ENCODE results near the gene BICD1.
A peak's percentile ranks its signal among the peaks of the same experiment; 100 is the strongest.

The BICD1 gene

GRCh38 chr12:32197421-32197820 is 90.8 kb downstream of the BICD1 start:
- peaks cover 14% of the 10 kb centered on the region for H3K4me1 Mint-ChIP-seq
- peaks cover 53% of the 10 kb centered on the region for H3K36me3 Mint-ChIP-seq (ENCODE audit: low read depth)
- H3K27ac Mint-ChIP-seq = peak overlapping the region in 1 of 3 experiments; percentile 19
- TF ChIP-seq CTCF (IDR thresholded peaks at IDR 0.05; ENCODE audit: unreplicated experiment in 3 of 3) = no peak
- H3K4me3 Mint-ChIP-seq = no peak overlapping the region
- H3K9me3 Mint-ChIP-seq = peaks cover 34% of the 10 kb centered on the region
- H3K27me3 Mint-ChIP-seq (ENCODE audit: low read depth) = no peaks in the 10 kb centered on the region

GRCh38 chr12:32198555-32198954 is 91.9 kb downstream of the BICD1 start:
- peaks cover 50% of the 10 kb centered on the region for H3K36me3 Mint-ChIP-seq (ENCODE audit: low read depth)
- no peak for TF ChIP-seq CTCF (IDR thresholded peaks at IDR 0.05; ENCODE audit: unreplicated experiment in 3 of 3)
- H3K4me3 Mint-ChIP-seq = no peak overlapping the region
- peaks cover 14% of the 10 kb centered on the region for H3K4me1 Mint-ChIP-seq
- H3K27ac Mint-ChIP-seq = peak overlapping the region in 1 of 3 experiments; percentile 31
- H3K27me3 Mint-ChIP-seq (ENCODE audit: low read depth) = no peaks in the 10 kb centered on the region
- H3K9me3 Mint-ChIP-seq = peaks cover 22% of the 10 kb centered on the region

- Mint-ChIP-seq H3K27ac (peak overlapping the region in 2 of 3 experiments; percentile 20 to 23), H3K9me3 (peaks cover 9% of the 10 kb centered on the region), H3K36me3 (ENCODE audit: low read depth) (peaks cover 36% of the 10 kb centered on the region), H3K4me3 (no peak overlapping the region), H3K27me3 (ENCODE audit: low read depth) (no peaks in the 10 kb centered on the region), H3K4me1 (peaks cover 14% of the 10 kb centered on the region)
- no peak for TF ChIP-seq CTCF (IDR thresholded peaks at IDR 0.05; ENCODE audit: unreplicated experiment in 3 of 3)
Observed at GRCh38 chr12:32201096-32201495, 94.4 kb downstream of the BICD1 start.

GRCh38 chr12:32201976-32202375 is 95.3 kb downstream of the BICD1 start:
- no peak overlapping the region for H3K4me3 Mint-ChIP-seq
- peaks cover 4% of the 10 kb centered on the region for H3K9me3 Mint-ChIP-seq
- peaks cover 30% of the 10 kb centered on the region for H3K36me3 Mint-ChIP-seq (ENCODE audit: low read depth)
- peaks cover 14% of the 10 kb centered on the region for H3K4me1 Mint-ChIP-seq
- no peak for TF ChIP-seq CTCF (IDR thresholded peaks at IDR 0.05; ENCODE audit: unreplicated experiment in 3 of 3)
- no peaks in the 10 kb centered on the region for H3K27me3 Mint-ChIP-seq (ENCODE audit: low read depth)
- H3K27ac Mint-ChIP-seq = peak overlapping the region; percentile 14 to 45 (median 27)

- Mint-ChIP-seq H3K4me3 (no peak overlapping the region), H3K27ac (no peak overlapping the region), H3K9me3 (peaks cover 4% of the 10 kb centered on the region), H3K4me1 (peaks cover 12% of the 10 kb centered on the region), H3K36me3 (ENCODE audit: low read depth) (peaks cover 17% of the 10 kb centered on the region), H3K27me3 (ENCODE audit: low read depth) (no peaks in the 10 kb centered on the region)
- TF ChIP-seq CTCF (IDR thresholded peaks at IDR 0.05; ENCODE audit: unreplicated experiment in 3 of 3) = no peak
Observed at GRCh38 chr12:32205731-32206130, 99.1 kb downstream of the BICD1 start.

- no peak overlapping the region for H3K27ac Mint-ChIP-seq
- no peak overlapping the region for H3K4me3 Mint-ChIP-seq
- H3K27me3 Mint-ChIP-seq (ENCODE audit: low read depth) = no peaks in the 10 kb centered on the region
- peaks cover 10% of the 10 kb centered on the region for H3K36me3 Mint-ChIP-seq (ENCODE audit: low read depth)
- no peaks in the 10 kb centered on the region for H3K4me1 Mint-ChIP-seq
- peaks cover 4% of the 10 kb centered on the region for H3K9me3 Mint-ChIP-seq
- TF ChIP-seq CTCF (IDR thresholded peaks at IDR 0.05; ENCODE audit: unreplicated experiment in 3 of 3) = no peak
Observed at GRCh38 chr12:32208355-32208754, 101.7 kb downstream of the BICD1 start.

All from nephron (organoid).